Neural cell (in vitro differentiated cells): Measurements from ENCODE around the gene ACVR1. TPM values are rescaled to one million over a fixed set of nuclear protein-coding genes. Genes with fewer than 3 reads are reported as not detected.

Experiments used
- H2AFZ ChIP-seq: fragments of 200-600, 300-800 bp; sonication (generic), shearing (Covaris generic); 2 replicates; pipeline ENCODE4 v1.6.0; 2014; ENCODE audit warnings: low read depth, mild to moderate bottlenecking, antibody characterized with exemption, low read length, moderate library complexity
- H3F3A ChIP-seq: fragments of 200-600 bp; shearing (Covaris generic); 2 replicates; pipeline ENCODE4 v1.6.1; 2016; ENCODE audit warnings: mild to moderate bottlenecking, moderate library complexity, mixed read lengths, antibody characterized with exemption, low read length; ENCODE audit not compliant: insufficient read depth, poor library complexity, severe bottlenecking
- H3K27ac ChIP-seq: fragments of 200-600, 300-800 bp; sonication (generic), shearing (Covaris generic); 2 replicates; pipeline ENCODE4 v1.5.1; 2014; ENCODE audit warnings: mild to moderate bottlenecking, low read length, moderate library complexity
- H3K27me3 ChIP-seq: fragments of 300-800, 200-600 bp; sonication (generic), shearing (Covaris generic); 2 replicates; pipeline ENCODE4 v1.6.0; 2014; ENCODE audit warnings: mild to moderate bottlenecking, low read depth, low read length, moderate library complexity; ENCODE audit not compliant: insufficient read depth
- H3K36me3 ChIP-seq: fragments of 300-800, 200-600 bp; sonication (generic), shearing (Covaris generic); 2 replicates; pipeline ENCODE4 v1.5.1; 2014; ENCODE audit warnings: mild to moderate bottlenecking, antibody characterized with exemption, low read length, moderate library complexity; ENCODE audit not compliant: insufficient read depth
- H3K4me2 ChIP-seq: fragments of 300-800, 200-600 bp; sonication (generic), shearing (Covaris generic); 2 replicates; pipeline ENCODE4 v1.6.0; 2014; ENCODE audit warnings: mild to moderate bottlenecking, low read length
- H3K4me3 ChIP-seq: fragments of 300-800, 200-600 bp; sonication (generic), shearing (Covaris generic); 2 replicates; pipeline ENCODE4 v1.5.1; 2014; ENCODE audit warnings: mild to moderate bottlenecking, low read length, moderate library complexity
- H3K79me2 ChIP-seq: fragments of 200-600 bp; shearing (Covaris generic); replicated peaks from 2 replicates; pipeline ENCODE4 v1.6.0; 2014; ENCODE audit warnings: mild to moderate bottlenecking, low read length, moderate library complexity; ENCODE audit not compliant: insufficient read depth
- H3K9ac ChIP-seq: fragments of 300-800, 200-600 bp; sonication (generic), shearing (Covaris generic); 2 replicates; pipeline ENCODE4 v1.6.1; 2016; ENCODE audit warnings: mild to moderate bottlenecking, low read length, mixed read lengths
- H3K9me2 ChIP-seq: fragments of 200-600 bp; shearing (Covaris generic); 2 replicates; pipeline ENCODE4 v1.6.1; 2016; ENCODE audit warnings: mild to moderate bottlenecking, low read length, mixed read lengths; ENCODE audit not compliant: insufficient read depth
- H3K9me3 ChIP-seq: fragments of 200-600, 300-800 bp; sonication (generic), shearing (Covaris generic); 2 replicates; pipeline ENCODE4 v1.6.1; 2016; ENCODE audit warnings: mild to moderate bottlenecking, mixed run types, low read length, moderate library complexity, mixed read lengths
- H4K20me1 ChIP-seq: fragments of 200-600 bp; shearing (Covaris generic); 2 replicates; pipeline ENCODE4 v1.6.1; 2016; ENCODE audit warnings: mild to moderate bottlenecking, mixed run types; ENCODE audit not compliant: insufficient read depth
- CTCF ChIP-seq: fragments of 450-650 bp; IDR thresholded peaks from 2 replicates; pipeline ENCODE4 v1.5.1; 2014; ENCODE audit warnings: antibody characterized with exemption, mild to moderate bottlenecking, moderate library complexity; ENCODE audit not compliant: poor library complexity, severe bottlenecking
- EP300 ChIP-seq: fragments of 450-650 bp; conservative IDR thresholded peaks from 2 replicates; pipeline ENCODE4 v1.6.1; 2014; ENCODE audit warnings: antibody characterized with exemption, mild to moderate bottlenecking, moderate library complexity; ENCODE audit not compliant: poor library complexity, severe bottlenecking
- EZH2 ChIP-seq: fragments of 200-600, 300-800 bp; shearing (Covaris generic), sonication (generic); IDR thresholded peaks from 2 replicates; pipeline ENCODE4 v1.6.1; 2014; ENCODE audit warnings: antibody characterized with exemption, low read length, borderline replicate concordance, mild to moderate bottlenecking; ENCODE audit not compliant: insufficient read depth, poor library complexity, severe bottlenecking
- MXI1 ChIP-seq: fragments of 450-650 bp; conservative IDR thresholded peaks from 2 replicates; pipeline ENCODE4 v1.6.1; 2014; ENCODE audit warnings: antibody characterized with exemption, mild to moderate bottlenecking; ENCODE audit not compliant: poor library complexity, severe bottlenecking
- POLR2AphosphoS5 ChIP-seq: IDR thresholded peaks from 2 replicates; pipeline ENCODE4 v1.6.1; 2012
- RAD21 ChIP-seq: fragments of 450-650 bp; conservative IDR thresholded peaks from 2 replicates; pipeline ENCODE4 v1.6.1; 2014; ENCODE audit warnings: antibody characterized with exemption, mild to moderate bottlenecking, moderate library complexity
- REST ChIP-seq: IDR thresholded peaks from 2 replicates; pipeline ENCODE4 v1.6.1; 2012; ENCODE audit warnings: borderline replicate concordance
- SMC3 ChIP-seq: fragments of 450-650 bp; conservative IDR thresholded peaks from 2 replicates; pipeline ENCODE4 v1.6.1; 2014; ENCODE audit warnings: antibody characterized with exemption, mild to moderate bottlenecking, moderate library complexity; ENCODE audit not compliant: poor library complexity
- TAF1 ChIP-seq: IDR thresholded peaks from 2 replicates; pipeline ENCODE4 v1.6.1; 2012; ENCODE audit warnings: low read depth
- polyA plus RNA-seq: library from polyadenylated mRNA; depleted of rRNA; stranded (reverse); fragments of >200 nt; gene quantifications from 2 replicates; pipeline ENCODE4 v1.2.3, GENCODE V29; 2014

ACVR1 gene
- polyA plus RNA-seq, 1 donor from 2014 or later, result 4.0 TPM

GRCh38 chr2:157853211-157853610 is 22.9 kb downstream of the ACVR1 start:
- H3K27me3 ChIP-seq, result no peaks in the 10 kb centered on the region
- TF ChIP-seq EP300 (no peak), REST (no peak), RAD21 (no peak), EZH2 (no peak), MXI1 (no peak), SMC3 (no peak), POLR2AphosphoS5 (no peak), CTCF (no peak)
- no peak overlapping the region for H3K4me3 ChIP-seq
- no peaks in the 10 kb centered on the region for H3K79me2 ChIP-seq
- H2AFZ ChIP-seq, result no peak overlapping the region
- no peaks in the 10 kb centered on the region for H3F3A ChIP-seq
- H3K9ac ChIP-seq, result no peak overlapping the region
- no peaks in the 10 kb centered on the region for H4K20me1 ChIP-seq
- no peak overlapping the region for H3K4me2 ChIP-seq
- H3K27ac ChIP-seq, result no peak overlapping the region
- H3K9me3 ChIP-seq, result no peaks in the 10 kb centered on the region
- H3K9me2 ChIP-seq, result no peaks in the 10 kb centered on the region
- H3K36me3 ChIP-seq, result no peaks in the 10 kb centered on the region

- H3F3A ChIP-seq, result no peaks in the 10 kb centered on the region
- no peaks in the 10 kb centered on the region for H3K79me2 ChIP-seq
- no peaks in the 10 kb centered on the region for H3K36me3 ChIP-seq
- H4K20me1 ChIP-seq, result no peaks in the 10 kb centered on the region
- no peak overlapping the region for H3K4me2 ChIP-seq
- no peaks in the 10 kb centered on the region for H3K27me3 ChIP-seq
- no peak overlapping the region for H3K4me3 ChIP-seq
- TF ChIP-seq REST (no peak), TAF1 (no peak), POLR2AphosphoS5 (no peak), EP300 (no peak), CTCF (no peak), MXI1 (no peak)
- no peak overlapping the region for H3K27ac ChIP-seq
- H3K9me3 ChIP-seq, result no peaks in the 10 kb centered on the region
- H2AFZ ChIP-seq, result no peak overlapping the region
- H3K9ac ChIP-seq, result no peak overlapping the region
- no peaks in the 10 kb centered on the region for H3K9me2 ChIP-seq
Observed at GRCh38 chr2:157849591-157849990, 26.5 kb downstream of the ACVR1 start.
